Activated CD4-positive, alpha-beta T cell treated with anti-CD3 and anti-CD28 coated beads, Interleukin-2, amount 50 U/mL, for 16 hours (primary cell): ENCODE measurements around the gene ABI2.
"Not testable (repeated sequence)": the region's sequence is repeated elsewhere in the genome, so short reads cannot be mapped to it uniquely, and the experiment has no call there.

Source experiments
- DNase-seq: peaks from one replicate; pipeline ENCODE4 v3.0.0-alpha.2; 2020

The ABI2 gene

GRCh38 chr2:203327901-203328759 lies at the start of gene ABI2:
Gene ABI2, plus strand, starts transcription at chr2:203328394. Its CDS starts 121 bp downstream, at chr2:203328515.
- DNase-seq: peak; percentile 77

DNA sequence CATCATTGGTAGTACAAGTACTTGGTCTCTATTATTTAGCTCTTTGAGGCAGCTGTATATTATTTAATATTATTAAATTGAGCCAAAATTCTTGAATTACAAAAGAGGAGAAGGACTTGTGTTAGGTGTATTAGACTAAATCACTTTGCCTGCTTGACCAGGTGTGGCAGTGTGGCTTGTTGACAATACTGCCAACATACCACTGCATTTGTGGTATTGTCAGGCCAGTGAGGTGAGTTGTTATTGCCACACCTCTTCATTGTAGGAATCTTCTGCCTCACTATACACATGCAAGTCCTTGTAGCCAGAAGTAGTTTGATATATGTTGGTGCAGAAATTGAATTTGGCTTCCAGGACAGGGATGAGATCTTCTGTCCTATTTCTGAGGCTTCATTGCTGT lies 48.9 kb upstream of the ABI2 start:
- no peak for DNase-seq

- no peak for DNase-seq
These were observed 47.6 kb upstream of the ABI2 start for GRCh38 chr2:203280428-203281064.

- DNase-seq: no peak
These were observed 46.1 kb upstream of the ABI2 start for GRCh38 chr2:203282101-203282500.

DNA sequence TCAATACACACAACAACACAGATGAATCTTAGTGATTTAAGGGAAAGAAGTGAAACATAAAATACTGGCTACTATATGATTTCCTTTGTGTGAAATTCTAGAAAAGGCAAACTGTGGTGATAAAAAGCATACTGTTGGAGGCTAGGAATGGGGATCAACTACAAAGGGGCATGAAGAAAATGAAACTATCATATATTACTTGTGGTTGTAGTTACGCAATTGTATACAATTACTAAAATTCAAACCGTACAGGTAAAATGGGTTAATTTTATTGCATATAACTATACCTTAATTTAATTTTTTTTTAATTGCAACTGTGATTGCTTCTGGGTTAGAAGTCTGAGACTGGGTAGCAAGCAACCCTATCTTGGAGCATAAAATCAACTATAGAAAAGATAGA lies 41.7 kb upstream of the ABI2 start:
- no peak for DNase-seq

DNA sequence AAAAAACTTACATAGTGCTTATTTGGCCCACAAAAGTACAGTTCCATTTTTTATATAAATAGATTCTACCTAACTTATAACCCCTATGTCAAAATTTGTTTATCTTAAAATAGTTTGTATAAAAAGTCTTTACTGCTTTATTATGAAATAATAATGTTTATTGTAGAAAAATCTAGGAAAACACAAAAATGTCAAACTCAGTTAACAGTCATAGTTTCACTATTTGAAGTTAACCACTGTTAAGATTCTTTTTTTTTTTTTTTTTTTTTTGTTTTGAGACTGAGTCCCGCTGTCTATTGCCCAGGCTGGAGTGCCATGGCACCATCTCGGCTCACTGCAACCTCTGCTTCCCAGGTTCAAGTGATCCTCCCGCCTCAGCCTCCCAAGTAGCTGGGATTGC lies 26.5 kb upstream of the ABI2 start:
- DNase-seq: no peak

DNA sequence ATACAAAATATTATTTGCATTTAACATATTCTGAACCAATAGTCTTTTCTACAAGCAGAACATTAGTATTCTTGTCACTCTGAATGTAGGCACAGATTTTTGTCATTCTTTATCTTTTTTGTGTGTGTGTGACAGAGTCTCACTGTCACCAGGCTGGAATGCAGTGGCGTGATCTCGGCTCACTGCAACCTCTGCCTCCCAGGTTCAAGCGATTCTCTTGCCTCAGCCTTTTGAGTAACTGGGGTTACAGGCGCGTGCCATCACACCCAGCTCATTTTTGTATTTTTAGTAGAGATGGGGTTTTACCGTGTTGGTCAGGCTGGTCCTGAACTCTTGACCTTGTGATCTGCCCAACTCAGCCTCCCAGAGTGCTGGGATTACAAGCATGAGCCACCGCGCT lies 25.6 kb upstream of the ABI2 start:
- DNase-seq: not testable (repeated sequence)

GRCh38 chr2:203310688-203311436 lies 17.3 kb upstream of the ABI2 start:
- DNase-seq: no peak

DNA sequence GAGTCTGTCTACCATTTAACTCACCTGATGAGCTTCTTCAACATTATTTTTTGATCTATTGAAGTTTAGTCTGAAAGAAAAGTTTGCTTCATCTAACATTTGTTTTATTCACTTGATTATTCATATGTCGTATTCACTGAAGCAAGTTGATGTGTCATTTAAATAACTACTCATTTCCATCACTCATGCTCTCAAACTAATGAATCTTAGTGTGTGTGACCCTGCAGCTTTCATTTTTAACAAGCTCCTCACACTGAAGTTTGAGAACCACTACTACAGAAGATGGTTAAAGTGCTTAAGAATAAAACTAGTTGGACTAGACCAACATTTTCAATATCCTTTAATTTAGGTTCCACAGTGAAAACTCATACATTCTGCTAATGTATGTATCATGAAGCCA lies 1.8 kb upstream of the ABI2 start:
- peak; percentile 46 for DNase-seq

- no peak for DNase-seq
These were observed 653 bp upstream of the ABI2 start for GRCh38 chr2:203327582-203327900.

DNA sequence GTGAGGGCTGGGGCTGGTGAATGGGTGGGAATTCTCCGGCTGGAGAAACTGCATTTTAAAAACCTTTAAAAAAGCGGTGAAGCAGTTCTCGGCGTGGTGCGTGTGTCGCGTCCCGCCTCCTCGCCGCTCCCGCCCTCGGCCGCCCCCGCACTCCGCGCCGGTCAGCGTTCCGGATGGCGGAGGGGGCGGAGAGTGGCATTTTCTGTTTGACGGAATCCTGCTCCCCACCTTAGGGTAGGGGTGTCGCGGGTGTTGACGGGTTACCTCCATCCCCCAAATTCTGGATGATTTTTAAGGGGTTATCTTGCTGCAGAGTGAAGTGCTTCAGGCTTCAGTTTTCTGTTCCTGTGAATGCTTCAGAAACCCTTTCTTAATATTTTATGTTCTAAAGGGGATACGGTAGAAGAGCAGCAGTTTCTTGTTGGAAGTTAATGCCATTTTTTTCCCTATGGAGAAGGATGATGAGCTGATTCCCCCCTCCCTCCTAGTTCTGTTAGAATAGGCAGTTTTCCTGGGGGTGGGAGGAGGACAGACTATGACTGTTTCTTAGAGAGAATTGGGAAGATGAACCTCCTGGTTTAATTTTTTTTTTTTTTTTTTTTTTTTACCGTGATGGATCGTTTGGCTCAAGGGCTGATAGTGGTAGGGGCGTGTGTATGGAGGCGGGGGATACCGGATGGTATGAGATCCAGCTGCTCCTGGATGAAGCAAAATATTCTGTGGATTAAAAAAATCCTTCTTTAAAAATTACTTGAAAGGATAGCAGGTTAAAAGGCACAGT lies 756 bp downstream of the ABI2 start:
- DNase-seq: peak; percentile 45

DNA sequence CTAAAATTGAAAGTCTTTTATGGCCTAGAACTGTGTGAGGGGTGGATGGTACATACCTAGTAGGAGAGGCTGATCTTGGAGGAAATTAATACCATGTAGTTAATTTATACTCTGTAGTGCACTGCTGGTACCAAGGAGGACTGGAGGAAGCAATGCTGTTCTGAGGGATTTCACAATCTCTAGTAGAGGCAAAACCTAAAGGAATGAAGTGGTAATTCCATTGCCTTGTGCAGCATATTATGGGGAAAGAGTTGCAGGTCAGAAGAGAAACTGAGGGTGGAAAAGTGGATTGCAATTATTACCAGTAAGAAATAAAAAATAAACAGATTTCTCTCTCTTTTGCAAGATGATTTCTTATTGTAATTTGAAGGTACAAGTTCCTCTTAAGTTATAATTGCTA lies 2.2 kb downstream of the ABI2 start:
- DNase-seq: no peak

DNA sequence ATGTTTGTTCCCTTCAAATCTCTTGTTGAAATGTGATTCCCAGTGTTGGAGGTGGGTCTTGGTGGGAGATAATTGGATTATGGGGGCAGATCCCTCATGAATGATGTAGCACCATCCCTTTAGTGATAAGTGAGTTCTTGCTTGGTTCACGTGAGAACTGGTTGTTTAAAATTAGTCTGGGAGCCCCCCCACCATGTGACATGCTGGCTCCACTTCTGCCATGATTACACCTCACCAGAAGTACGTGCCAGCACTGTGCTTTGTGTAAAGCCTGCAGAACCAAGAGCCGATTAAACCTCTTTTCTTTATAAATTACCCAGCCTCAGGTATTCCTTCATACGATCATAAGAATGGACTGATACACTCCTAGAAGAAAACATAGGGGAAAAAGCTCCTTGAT lies 10.1 kb downstream of the ABI2 start:
- no peak for DNase-seq

DNA sequence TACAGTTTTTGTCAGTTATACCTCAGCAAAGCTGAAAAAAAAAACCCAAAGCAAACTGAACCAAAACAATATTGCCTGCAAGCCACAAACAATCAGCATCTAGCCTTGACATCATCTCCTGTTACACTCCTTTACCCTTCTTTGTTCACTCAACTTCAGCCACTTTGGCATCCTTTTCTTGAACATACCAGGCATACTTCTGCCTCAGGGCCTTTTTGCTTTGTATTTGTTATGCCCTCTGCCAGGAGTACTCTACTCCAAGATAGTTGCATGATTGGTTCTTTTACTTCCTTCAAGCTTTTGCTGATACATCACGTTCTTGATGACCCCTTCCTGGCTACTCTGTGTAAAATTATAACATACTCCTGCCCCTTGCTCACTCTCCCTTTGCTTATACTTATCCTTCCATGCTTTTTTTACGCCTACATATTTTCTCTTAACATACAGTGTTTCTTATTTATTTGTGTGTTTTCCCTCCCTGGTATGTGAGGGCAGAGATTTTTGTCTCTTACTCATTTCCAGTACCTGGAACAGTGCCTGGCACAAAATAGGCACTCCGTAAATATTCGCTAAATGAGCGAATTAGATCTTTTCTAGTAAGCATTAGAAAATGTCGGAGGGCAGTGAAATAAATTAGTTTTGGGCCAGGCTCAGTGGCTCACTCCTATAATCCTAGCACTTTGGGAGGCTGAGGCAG lies 12.7 kb downstream of the ABI2 start:
- DNase-seq: no peak

DNA sequence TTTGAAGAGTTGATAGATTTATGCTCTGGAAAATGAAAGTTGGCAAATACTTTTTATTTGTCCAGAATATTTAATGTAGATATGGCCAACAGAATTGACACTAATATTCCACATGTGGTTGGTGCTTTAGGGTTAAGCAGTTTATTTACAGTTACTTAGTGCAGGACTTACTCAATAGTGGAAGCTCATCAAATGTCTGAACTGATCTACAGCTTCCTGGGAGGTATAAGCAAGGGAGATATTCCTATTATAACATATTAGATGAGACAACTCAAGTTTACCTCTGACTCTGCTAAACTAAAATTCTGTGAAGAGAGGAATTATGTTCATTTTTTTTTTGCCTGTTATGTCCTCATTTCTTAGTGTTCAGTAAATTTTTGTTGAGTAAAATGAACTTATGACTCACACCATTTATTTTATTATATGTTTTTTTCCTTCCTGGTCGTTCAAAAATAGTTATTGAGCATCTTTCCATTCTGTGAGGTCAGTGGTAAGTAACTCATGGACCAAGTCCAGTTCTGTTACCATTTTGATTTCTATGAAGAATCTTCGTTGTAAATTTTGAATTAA lies 13.6 kb downstream of the ABI2 start:
- DNase-seq: no peak

GRCh38 chr2:203342374-203342773 lies 14.2 kb downstream of the ABI2 start:
- not testable (repeated sequence) for DNase-seq

DNA sequence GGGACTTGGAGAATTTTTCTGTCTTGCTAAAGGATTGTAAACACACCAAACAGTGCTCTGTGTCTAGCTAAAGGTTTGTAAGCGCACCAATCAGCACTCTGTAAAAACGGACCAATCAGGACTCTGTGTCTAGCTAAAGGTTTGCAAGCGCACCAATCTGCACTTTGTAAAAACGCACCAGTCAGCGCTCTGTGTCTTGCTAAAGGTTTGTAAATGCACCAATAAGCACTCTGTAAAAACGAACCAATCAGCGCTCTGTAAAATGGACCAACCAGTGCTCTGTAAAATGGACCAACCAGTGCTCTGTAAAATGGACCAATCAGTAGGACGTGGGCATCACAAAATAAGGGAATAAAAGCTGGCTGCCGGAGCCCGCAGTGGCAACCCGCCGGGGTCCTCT lies 16.5 kb downstream of the ABI2 start:
- DNase-seq: no peak

DNA sequence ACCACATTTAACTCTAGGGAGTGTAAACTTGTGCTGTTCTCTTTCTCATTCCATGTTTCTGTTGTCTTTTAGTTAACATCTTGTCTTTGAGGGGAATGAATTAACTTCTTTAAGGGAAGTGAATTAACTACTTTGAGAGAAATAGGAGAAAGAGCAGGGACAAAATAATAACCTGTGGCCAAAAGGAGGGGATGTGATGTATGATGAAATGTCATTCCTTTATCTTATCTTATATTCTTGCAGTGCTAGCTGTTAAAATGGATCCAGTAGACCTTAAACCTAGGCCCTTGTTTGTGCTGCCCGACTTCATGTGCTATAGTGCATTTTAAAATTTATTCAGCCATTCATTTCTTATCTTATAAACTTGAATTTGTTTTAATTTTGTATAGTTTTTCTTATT lies 18.4 kb downstream of the ABI2 start:
- no peak for DNase-seq

DNA sequence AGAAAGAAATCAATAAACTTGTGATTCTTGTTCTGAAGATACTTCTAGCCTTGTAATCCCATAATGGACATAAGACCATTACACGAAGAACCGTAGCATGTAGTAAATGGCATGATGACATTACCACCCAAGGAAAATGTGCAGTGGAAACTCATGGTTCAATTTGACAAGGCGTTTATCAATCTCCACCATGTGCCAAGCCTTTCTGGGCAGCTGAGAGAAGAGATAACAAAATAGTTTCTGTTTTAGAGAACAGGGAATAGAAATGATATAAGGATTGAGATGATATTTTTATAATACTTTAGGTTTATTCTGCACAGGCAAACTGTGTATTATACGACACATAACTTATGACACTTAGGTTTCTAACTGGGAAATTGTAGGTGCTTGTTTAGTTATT lies 19.2 kb downstream of the ABI2 start:
- no peak for DNase-seq

GRCh38 chr2:203352604-203353255 lies 24.5 kb downstream of the ABI2 start:
- DNase-seq: no peak

DNA sequence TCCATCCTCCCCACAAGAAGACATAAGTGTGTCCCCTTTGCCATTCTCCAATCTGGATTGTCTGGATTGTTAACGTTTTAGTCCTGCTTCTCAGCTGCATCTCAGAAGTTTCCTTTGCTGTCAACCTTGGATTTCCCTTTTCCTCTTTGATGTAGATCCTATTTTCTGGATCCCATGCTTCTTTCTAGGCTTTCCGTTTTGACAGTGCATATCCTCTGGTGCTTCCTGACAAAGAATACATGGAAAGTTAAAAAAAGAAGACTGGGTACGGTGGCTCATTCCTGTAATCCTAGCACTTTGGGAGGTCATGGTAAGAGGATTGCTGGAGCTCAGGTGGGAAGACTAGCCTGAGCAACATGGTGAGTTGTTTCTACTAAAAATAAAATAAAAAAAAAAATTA lies 26.8 kb downstream of the ABI2 start:
- DNase-seq: no peak

- no peak for DNase-seq
These were observed 31.3 kb downstream of the ABI2 start for GRCh38 chr2:203359450-203359849.
